Gastroesophageal sphincter (tissue), 4 donors: ENCODE data around the gene FGF3. TPM values are rescaled to one million over a fixed set of nuclear protein-coding genes. Genes with fewer than 3 reads are reported as not detected.

ENCODE experiments used
- ATAC-seq: fragments of 150-250 bp; one replicate; pipeline ENCODE4 v1.9.1; 2016; ENCODE audit warnings: mild to moderate bottlenecking, moderate library complexity
- H3K27ac ChIP-seq, 4 donors: fragments of 200-600 bp; sonication (generic) in 3 of 4; 1 replicate in 3 of 4; 2 replicates in 1 of 4; pipeline ENCODE4 v1.5.1; 2016 to 2019
- H3K27me3 ChIP-seq: fragments of 200-600 bp; sonication (generic); one replicate; pipeline ENCODE4 v1.5.1; 2019
- H3K36me3 ChIP-seq, 2 donors: fragments of 200-600 bp; sonication (generic); one replicate each; pipeline ENCODE4 v1.5.1; 2019; ENCODE audit warnings: control low read depth in 1 of 2
- H3K4me1 ChIP-seq, 3 donors: fragments of 200-600 bp; sonication (generic); 1 replicate in 2 of 3; 2 replicates in 1 of 3; pipeline ENCODE4 v1.5.1; 2016 to 2019; ENCODE audit warnings: control low read depth in 2 of 3
- H3K4me3 ChIP-seq, 2 donors: fragments of 200-600 bp; sonication (generic); one replicate each; pipeline ENCODE4 v1.5.1; 2019; ENCODE audit warnings: mild to moderate bottlenecking in 1 of 2, moderate library complexity in 1 of 2
- H3K9me3 ChIP-seq, 3 donors: fragments of 200-600 bp; sonication (generic); one replicate each; pipeline ENCODE4 v1.5.1; 2017 to 2019; ENCODE audit warnings: control low read depth in 2 of 3
- CTCF ChIP-seq, 4 experiments: fragments of 200-600 bp in 2 of 4; fragments of 450-650 bp in 2 of 4; sonication (generic) in 1 of 4; IDR thresholded peaks; one replicate each; pipeline ENCODE4 v1.5.1; 2017 to 2019; ENCODE audit warnings: antibody characterized with exemption in 4 of 4, mild to moderate bottlenecking in 2 of 4, moderate library complexity in 2 of 4
- EP300 ChIP-seq: sonication (generic); formaldehyde crosslinking; IDR thresholded peaks from one replicate; pipeline ENCODE4 v1.6.1; 2017; ENCODE audit warnings: antibody characterized with exemption, mild to moderate bottlenecking
- POLR2A ChIP-seq, 2 donors: fragments of 450-650 bp; IDR thresholded peaks; one replicate each; pipeline ENCODE4 v1.6.1; 2017; ENCODE audit warnings: antibody characterized with exemption in 2 of 2, mild to moderate bottlenecking in 2 of 2, moderate library complexity in 1 of 2
- POLR2AphosphoS5 ChIP-seq: sonication (generic); formaldehyde crosslinking; IDR thresholded peaks from one replicate; pipeline ENCODE4 v1.6.1; 2017; ENCODE audit warnings: antibody characterized with exemption
- whole genome bisulfite sequencing, 2 donors: methylation state at CpG; one replicate each; pipeline ENCODE4 v1.1.5; 2018; ENCODE audit warnings: low coverage in 1 of 2; 5-methylcytosine and 5-hydroxymethylcytosine counted together
- total RNA-seq, 4 donors: library from RNA; depleted of rRNA; stranded (reverse); fragments of >200 nt; gene quantifications; one replicate each; pipeline ENCODE4 v1.1.0, GENCODE V29; 2016

The FGF3 gene
- total RNA-seq, 4 donors from 2014 or later: not detected

GRCh38 chr11:69848201-69848600, 29.0 kb upstream of the FGF3 start:
- no peak overlapping the region for H3K27ac ChIP-seq
- no peaks in the 10 kb centered on the region for H3K36me3 ChIP-seq
- no peak overlapping the region for H3K4me3 ChIP-seq
- H3K9me3 ChIP-seq: peaks cover 0 to 24% (median 0%) of the 10 kb centered on the region in 3 donors
- H3K27me3 ChIP-seq: peaks cover 42% of the 10 kb centered on the region
- H3K4me1 ChIP-seq: no peaks in the 10 kb centered on the region
- no peak for ATAC-seq
- TF ChIP-seq POLR2A (IDR thresholded peaks at IDR 0.05) (no peak), EP300 (no peak), POLR2AphosphoS5 (no peak), CTCF (IDR thresholded peaks at IDR 0.05) (no peak)

GRCh38 chr11:69844396-69844795, 25.2 kb upstream of the FGF3 start:
- TF ChIP-seq CTCF (IDR thresholded peaks at IDR 0.05): no peak
- no peak for TF ChIP-seq POLR2A (IDR thresholded peaks at IDR 0.05)
- TF ChIP-seq EP300: no peak
- no peak for TF ChIP-seq POLR2AphosphoS5
- WGBS, 2 donors: 89 to 94% methylated on average over 6 of the region's 6 CpGs
- Histone ChIP-seq H3K9me3 (peaks cover 0 to 7% (median 0%) of the 10 kb centered on the region in 3 donors), H3K27ac (no peak overlapping the region), H3K4me3 (no peak overlapping the region), H3K27me3 (peaks cover 47% of the 10 kb centered on the region), H3K4me1 (no peaks in the 10 kb centered on the region), H3K36me3 (no peaks in the 10 kb centered on the region)
- ATAC-seq: no peak

- Histone ChIP-seq H3K27ac (no peak overlapping the region), H3K27me3 (peaks cover 50% of the 10 kb centered on the region), H3K36me3 (no peaks in the 10 kb centered on the region), H3K9me3 (no peaks in the 10 kb centered on the region), H3K4me3 (no peak overlapping the region), H3K4me1 (no peaks in the 10 kb centered on the region)
- WGBS, 2 donors: no CpG with 5 or more reads among the region's 1 CpG
- no peak for ATAC-seq
- no peak for TF ChIP-seq CTCF (IDR thresholded peaks at IDR 0.05)
- TF ChIP-seq POLR2A (IDR thresholded peaks at IDR 0.05): no peak
- TF ChIP-seq POLR2AphosphoS5: no peak
- TF ChIP-seq EP300: no peak
These were observed 24.3 kb upstream of the FGF3 start for GRCh38 chr11:69843529-69843921.

- ATAC-seq: no peak
- Histone ChIP-seq H3K36me3 (no peaks in the 10 kb centered on the region), H3K27ac (no peak overlapping the region), H3K9me3 (no peaks in the 10 kb centered on the region), H3K4me1 (no peaks in the 10 kb centered on the region), H3K27me3 (peaks cover 52% of the 10 kb centered on the region), H3K4me3 (no peak overlapping the region)
- TF ChIP-seq POLR2AphosphoS5: no peak
- TF ChIP-seq CTCF (IDR thresholded peaks at IDR 0.05): no peak
- TF ChIP-seq EP300: no peak
- 63 to 82% methylated on average over 3 of the region's 7 CpGs for WGBS, 2 donors
These were observed 23.7 kb upstream of the FGF3 start for GRCh38 chr11:69842746-69843528.
